Measurements from ENCODE around the gene BRD4. TPM values are rescaled to one million over a fixed set of nuclear protein-coding genes. Genes with fewer than 3 reads are reported as not detected.

BRD4 gene
- polyA plus RNA-seq, 1 donor from 2014 or later: 3.6 TPM

DNA sequence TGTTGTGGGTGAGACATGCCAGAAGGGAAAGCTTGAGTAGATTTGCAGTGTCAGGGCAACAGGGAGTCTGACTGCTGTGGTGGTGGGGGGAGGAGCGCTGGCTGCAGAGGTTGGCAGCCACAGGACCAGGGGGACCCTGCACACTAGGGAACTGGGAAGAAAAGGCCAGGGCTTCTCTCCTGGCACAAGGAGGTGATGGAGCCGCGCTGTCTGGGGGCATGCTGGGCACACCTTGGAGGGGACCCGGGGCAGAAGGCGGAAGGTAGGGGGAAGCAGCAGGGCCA lies 86.2 kb downstream of the BRD4 start:
- Histone ChIP-seq H3K9ac (ENCODE audit: low read length) (no peak overlapping the region), H4K20me1 (ENCODE audit: insufficient read depth) (no peaks in the 10 kb centered on the region), H3K9me2 (ENCODE audit: insufficient read depth, low read length) (no peaks in the 10 kb centered on the region), H2AFZ (ENCODE audit: low read depth, low read length) (no peak overlapping the region), H3K4me2 (ENCODE audit: low read length) (no peak overlapping the region), H3K27me3 (ENCODE audit: insufficient read depth, low read depth, low read length) (no peaks in the 10 kb centered on the region), H3K36me3 (ENCODE audit: insufficient read depth, low read length) (peaks cover 4% of the 10 kb centered on the region), H3K27ac (ENCODE audit: low read length) (no peak overlapping the region), H3K4me3 (ENCODE audit: low read length) (no peak overlapping the region), H3K79me2 (replicated peaks; ENCODE audit: insufficient read depth, low read length) (no peaks in the 10 kb centered on the region), H3F3A (ENCODE audit: insufficient read depth, low read length, poor library complexity, severe bottlenecking) (no peaks in the 10 kb centered on the region), H3K9me3 (ENCODE audit: low read length) (no peaks in the 10 kb centered on the region)
- TF ChIP-seq MXI1 (conservative IDR thresholded peaks at IDR 0.05; ENCODE audit: poor library complexity, severe bottlenecking) (no peak), EZH2 (IDR thresholded peaks at IDR 0.05; ENCODE audit: borderline replicate concordance, insufficient read depth, low read length, poor library complexity, severe bottlenecking) (no peak), SMC3 (conservative IDR thresholded peaks at IDR 0.05; ENCODE audit: poor library complexity) (no peak), TAF1 (IDR thresholded peaks at IDR 0.05; ENCODE audit: low read depth) (no peak), EP300 (conservative IDR thresholded peaks at IDR 0.05; ENCODE audit: poor library complexity, severe bottlenecking) (no peak), RAD21 (conservative IDR thresholded peaks at IDR 0.05) (no peak), POLR2AphosphoS5 (IDR thresholded peaks at IDR 0.05) (no peak)
- TF ChIP-seq, protein P1, sequence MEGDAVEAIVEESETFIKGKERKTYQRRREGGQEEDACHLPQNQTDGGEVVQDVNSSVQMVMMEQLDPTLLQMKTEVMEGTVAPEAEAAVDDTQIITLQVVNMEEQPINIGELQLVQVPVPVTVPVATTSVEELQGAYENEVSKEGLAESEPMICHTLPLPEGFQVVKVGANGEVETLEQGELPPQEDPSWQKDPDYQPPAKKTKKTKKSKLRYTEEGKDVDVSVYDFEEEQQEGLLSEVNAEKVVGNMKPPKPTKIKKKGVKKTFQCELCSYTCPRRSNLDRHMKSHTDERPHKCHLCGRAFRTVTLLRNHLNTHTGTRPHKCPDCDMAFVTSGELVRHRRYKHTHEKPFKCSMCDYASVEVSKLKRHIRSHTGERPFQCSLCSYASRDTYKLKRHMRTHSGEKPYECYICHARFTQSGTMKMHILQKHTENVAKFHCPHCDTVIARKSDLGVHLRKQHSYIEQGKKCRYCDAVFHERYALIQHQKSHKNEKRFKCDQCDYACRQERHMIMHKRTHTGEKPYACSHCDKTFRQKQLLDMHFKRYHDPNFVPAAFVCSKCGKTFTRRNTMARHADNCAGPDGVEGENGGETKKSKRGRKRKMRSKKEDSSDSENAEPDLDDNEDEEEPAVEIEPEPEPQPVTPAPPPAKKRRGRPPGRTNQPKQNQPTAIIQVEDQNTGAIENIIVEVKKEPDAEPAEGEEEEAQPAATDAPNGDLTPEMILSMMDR (IDR thresholded peaks at IDR 0.05; ENCODE audit: poor library complexity, severe bottlenecking): no peak
- TF ChIP-seq, protein P2, sequence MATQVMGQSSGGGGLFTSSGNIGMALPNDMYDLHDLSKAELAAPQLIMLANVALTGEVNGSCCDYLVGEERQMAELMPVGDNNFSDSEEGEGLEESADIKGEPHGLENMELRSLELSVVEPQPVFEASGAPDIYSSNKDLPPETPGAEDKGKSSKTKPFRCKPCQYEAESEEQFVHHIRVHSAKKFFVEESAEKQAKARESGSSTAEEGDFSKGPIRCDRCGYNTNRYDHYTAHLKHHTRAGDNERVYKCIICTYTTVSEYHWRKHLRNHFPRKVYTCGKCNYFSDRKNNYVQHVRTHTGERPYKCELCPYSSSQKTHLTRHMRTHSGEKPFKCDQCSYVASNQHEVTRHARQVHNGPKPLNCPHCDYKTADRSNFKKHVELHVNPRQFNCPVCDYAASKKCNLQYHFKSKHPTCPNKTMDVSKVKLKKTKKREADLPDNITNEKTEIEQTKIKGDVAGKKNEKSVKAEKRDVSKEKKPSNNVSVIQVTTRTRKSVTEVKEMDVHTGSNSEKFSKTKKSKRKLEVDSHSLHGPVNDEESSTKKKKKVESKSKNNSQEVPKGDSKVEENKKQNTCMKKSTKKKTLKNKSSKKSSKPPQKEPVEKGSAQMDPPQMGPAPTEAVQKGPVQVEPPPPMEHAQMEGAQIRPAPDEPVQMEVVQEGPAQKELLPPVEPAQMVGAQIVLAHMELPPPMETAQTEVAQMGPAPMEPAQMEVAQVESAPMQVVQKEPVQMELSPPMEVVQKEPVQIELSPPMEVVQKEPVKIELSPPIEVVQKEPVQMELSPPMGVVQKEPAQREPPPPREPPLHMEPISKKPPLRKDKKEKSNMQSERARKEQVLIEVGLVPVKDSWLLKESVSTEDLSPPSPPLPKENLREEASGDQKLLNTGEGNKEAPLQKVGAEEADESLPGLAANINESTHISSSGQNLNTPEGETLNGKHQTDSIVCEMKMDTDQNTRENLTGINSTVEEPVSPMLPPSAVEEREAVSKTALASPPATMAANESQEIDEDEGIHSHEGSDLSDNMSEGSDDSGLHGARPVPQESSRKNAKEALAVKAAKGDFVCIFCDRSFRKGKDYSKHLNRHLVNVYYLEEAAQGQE (IDR thresholded peaks at IDR 0.05; ENCODE audit: borderline replicate concordance): no peak

DNA sequence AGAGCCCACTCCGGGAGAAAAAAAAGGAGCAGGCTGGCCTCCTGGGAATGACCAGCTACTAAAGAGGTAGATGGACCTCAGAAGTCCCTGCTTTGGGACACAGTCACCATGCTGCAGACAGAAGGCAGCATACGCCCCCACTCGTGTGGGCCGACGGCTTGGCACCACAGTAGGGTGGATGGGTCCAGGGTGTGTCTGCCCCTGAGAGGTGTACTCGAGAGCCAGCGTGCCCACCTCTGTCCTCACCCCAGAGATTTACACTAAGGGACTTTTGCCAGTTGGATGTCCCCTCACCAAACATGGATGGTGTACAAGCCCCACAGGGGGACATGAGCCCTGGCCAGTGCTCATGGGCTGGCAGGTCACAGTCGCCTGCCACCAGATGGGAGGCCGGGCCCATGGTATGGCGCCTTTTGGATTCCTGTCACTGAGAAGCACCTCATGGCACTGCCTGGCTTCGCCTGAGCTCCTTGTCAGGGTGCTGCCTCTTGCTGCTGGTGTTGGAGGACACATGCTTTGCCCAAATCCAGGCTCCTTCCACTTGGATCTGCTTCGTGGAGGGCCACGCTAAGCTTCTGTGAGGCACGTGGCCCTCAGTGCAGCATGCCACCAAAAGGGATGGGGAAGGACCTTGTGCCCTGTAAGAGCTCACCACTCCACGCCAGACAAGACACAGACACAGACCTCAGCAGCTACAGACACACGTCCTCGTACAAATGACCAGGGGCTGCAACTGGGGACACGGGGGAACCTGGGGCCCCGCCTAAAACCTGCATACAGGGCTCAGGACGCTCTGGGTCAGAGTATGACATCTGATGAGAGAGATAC lies 86.8 kb downstream of the BRD4 start:
- Histone ChIP-seq H2AFZ (ENCODE audit: low read depth, low read length) (no peak overlapping the region), H3K27me3 (ENCODE audit: insufficient read depth, low read depth, low read length) (no peaks in the 10 kb centered on the region), H3K9me3 (ENCODE audit: low read length) (no peaks in the 10 kb centered on the region), H3K79me2 (replicated peaks; ENCODE audit: insufficient read depth, low read length) (no peaks in the 10 kb centered on the region), H3F3A (ENCODE audit: insufficient read depth, low read length, poor library complexity, severe bottlenecking) (no peaks in the 10 kb centered on the region), H4K20me1 (ENCODE audit: insufficient read depth) (no peaks in the 10 kb centered on the region), H3K27ac (ENCODE audit: low read length) (no peak overlapping the region), H3K9me2 (ENCODE audit: insufficient read depth, low read length) (no peaks in the 10 kb centered on the region), H3K4me2 (ENCODE audit: low read length) (no peak overlapping the region), H3K36me3 (ENCODE audit: insufficient read depth, low read length) (peaks cover 4% of the 10 kb centered on the region), H3K4me3 (ENCODE audit: low read length) (no peak overlapping the region), H3K9ac (ENCODE audit: low read length) (no peak overlapping the region)
- TF ChIP-seq SMC3 (conservative IDR thresholded peaks at IDR 0.05; ENCODE audit: poor library complexity) (no peak), TAF1 (IDR thresholded peaks at IDR 0.05; ENCODE audit: low read depth) (no peak), POLR2AphosphoS5 (IDR thresholded peaks at IDR 0.05) (no peak), MXI1 (conservative IDR thresholded peaks at IDR 0.05; ENCODE audit: poor library complexity, severe bottlenecking) (no peak), EP300 (conservative IDR thresholded peaks at IDR 0.05; ENCODE audit: poor library complexity, severe bottlenecking) (no peak)
- TF ChIP-seq, protein P2 (IDR thresholded peaks at IDR 0.05; ENCODE audit: borderline replicate concordance): no peak

Data from neural cell (in vitro differentiated cells).